Smooth muscle cell of trachea (primary cell): ENCODE results near the gene ARL8B. TPM values are rescaled to one million over a fixed set of nuclear protein-coding genes. Genes with fewer than 3 reads are reported as not detected.

ENCODE experiments used
- total RNA-seq: library from RNA; depleted of rRNA; stranded (reverse); fragments of >200 nt; gene quantifications from 2 replicates; pipeline ENCODE4 v1.2.1, GENCODE V29; 2014

Gene ARL8B
- 70.1 and 83.9 TPM in 2 replicates for total RNA-seq

DNA sequence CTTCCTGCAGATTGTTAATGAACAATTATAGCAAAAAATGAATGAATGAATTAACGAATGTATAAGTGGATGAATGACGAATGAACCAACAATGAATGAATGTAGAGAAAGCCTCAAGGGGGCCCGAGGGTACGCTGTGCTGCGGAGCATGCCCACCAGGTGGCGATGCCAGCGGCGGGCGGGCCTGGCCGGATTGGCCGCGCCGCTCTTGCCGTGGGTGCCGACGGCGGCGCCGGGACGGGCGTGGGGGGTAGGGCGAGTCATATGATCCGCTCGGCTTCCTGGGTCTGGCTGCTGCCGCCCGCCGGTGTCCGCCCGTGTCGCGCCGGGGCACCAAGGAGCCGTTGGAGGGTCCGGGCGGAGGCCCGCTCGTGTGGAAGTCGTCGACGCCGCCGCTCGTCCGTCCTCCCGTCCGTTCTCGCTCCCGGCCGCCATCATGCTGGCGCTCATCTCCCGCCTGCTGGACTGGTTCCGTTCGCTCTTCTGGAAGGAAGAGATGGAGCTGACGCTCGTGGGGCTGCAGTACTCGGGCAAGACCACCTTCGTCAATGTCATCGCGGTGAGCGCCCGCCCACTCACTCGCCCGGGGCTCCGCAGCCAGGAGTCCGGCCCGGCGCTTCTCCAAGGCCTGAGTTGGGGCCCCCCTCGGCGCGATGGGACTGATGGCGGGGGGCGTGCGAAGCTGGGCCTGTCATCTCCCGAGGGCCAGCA is at the start of gene ARL8B:
TSS of gene ARL8B (plus strand) at position 263 of the 711 bp plus-strand sequence. CDS start at position 437, 174 bp downstream.

DNA sequence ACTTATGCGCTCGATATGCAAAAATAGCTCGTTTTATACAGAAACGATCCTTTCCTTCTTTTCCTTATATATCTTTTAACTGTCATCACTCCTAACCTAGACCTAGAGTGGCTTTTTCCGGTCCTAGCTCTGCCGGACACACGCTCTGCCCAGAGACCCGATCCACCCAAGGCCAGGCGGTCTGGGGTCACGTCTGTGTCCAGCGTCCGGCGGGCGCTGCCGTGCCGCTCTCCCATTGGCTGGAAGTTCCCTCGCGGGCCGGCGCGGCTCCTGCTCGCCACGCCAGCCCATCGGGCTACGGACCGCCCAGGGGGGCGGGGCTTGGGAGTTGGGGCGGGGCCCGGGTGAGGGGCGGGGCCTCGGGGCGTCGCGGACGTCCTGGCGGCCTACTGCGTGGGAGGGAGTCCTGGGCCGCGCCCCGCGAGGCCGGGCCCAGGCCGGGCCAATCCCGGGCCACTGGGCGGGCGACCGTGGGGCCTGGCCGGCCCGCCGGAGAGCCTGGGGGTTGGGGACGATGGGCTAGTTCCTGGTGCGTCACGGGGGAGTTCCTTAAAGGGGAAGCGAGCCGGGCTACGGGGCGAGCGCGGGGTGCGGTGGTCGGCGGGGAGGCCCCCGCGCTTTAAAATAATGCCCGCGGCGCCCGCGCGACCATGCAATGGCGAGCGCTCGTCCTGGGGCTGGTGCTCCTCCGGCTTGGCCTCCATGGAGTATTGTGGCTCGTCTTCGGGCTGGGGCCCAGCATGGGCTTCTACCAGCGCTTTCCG is 65.2 kb downstream of the ARL8B start, which contains the start of gene EDEM1:
TSS of gene EDEM1 (plus strand) at position 552 of the 764 bp plus-strand sequence. CDS start at position 651, 99 bp downstream.

Other genes with a start within 250 kb of the ARL8B start
- 6.3 and 22.7 TPM in 2 replicates for gene BHLHE40, start 142.9 kb upstream of the ARL8B start, total RNA-seq
- gene EDEM1, start 65.4 kb downstream of the ARL8B start, total RNA-seq: 27.5 and 36.5 TPM in 2 replicates